Omental fat pad (tissue), 4 donors: ENCODE measurements around the gene COL8A1. TPM values are rescaled to one million over a fixed set of nuclear protein-coding genes. Genes with fewer than 3 reads are reported as not detected.

Source experiments
- ATAC-seq: fragments of 150-250 bp; one replicate; pipeline ENCODE4 v1.9.1; 2016; ENCODE audit warnings: mild to moderate bottlenecking, moderate library complexity; ENCODE audit not compliant: low FRiP score
- DNase-seq: peaks from one replicate; pipeline ENCODE4 v3.0.0-alpha.2; 2019; ENCODE audit warnings: low spot score
- CTCF ChIP-seq, 3 donors: fragments of 450-650 bp; IDR thresholded peaks; one replicate each; pipeline ENCODE4 v1.5.1; 2016 to 2017; ENCODE audit warnings: antibody characterized with exemption in 3 of 3, mild to moderate bottlenecking in 3 of 3, moderate library complexity in 2 of 3
- total RNA-seq, 4 donors: library from RNA; depleted of rRNA; stranded (reverse); fragments of >200 nt; gene quantifications; one replicate each; pipeline ENCODE4 v1.1.0, GENCODE V29; 2016

Gene COL8A1
- total RNA-seq, 4 donors from 2014 or later: 16.7 to 303 (median 151) TPM

- DNase-seq: no peak
- no peak for ATAC-seq
- TF ChIP-seq CTCF (IDR thresholded peaks at IDR 0.05): no peak
Measured at GRCh38 chr3:99702953-99703943, 64.9 kb downstream of the COL8A1 start.

- TF ChIP-seq CTCF (IDR thresholded peaks at IDR 0.05): no peak
- no peak for ATAC-seq
- DNase-seq: no peak
Measured at GRCh38 chr3:99704417-99704816, 66.0 kb downstream of the COL8A1 start.

GRCh38 chr3:99706410-99706809 lies 68.0 kb downstream of the COL8A1 start:
- no peak for TF ChIP-seq CTCF (IDR thresholded peaks at IDR 0.05)
- DNase-seq (no peak), ATAC-seq (no peak)

- no peak for TF ChIP-seq CTCF (IDR thresholded peaks at IDR 0.05)
- ATAC-seq: peak; percentile 87
- no peak for DNase-seq
Measured at GRCh38 chr3:99708207-99708745, 69.9 kb downstream of the COL8A1 start.

GRCh38 chr3:99709686-99710085 lies 71.3 kb downstream of the COL8A1 start:
- TF ChIP-seq CTCF (IDR thresholded peaks at IDR 0.05): no peak
- no peak for DNase-seq
- no peak for ATAC-seq

- ATAC-seq (no peak), DNase-seq (no peak)
- TF ChIP-seq CTCF (IDR thresholded peaks at IDR 0.05): no peak
Measured at GRCh38 chr3:99710094-99710493, 71.7 kb downstream of the COL8A1 start.
